ENCODE data around the gene THRA. TPM values are rescaled to one million over a fixed set of nuclear protein-coding genes. Genes with fewer than 3 reads are reported as not detected.
A peak's percentile ranks its signal among the peaks of the same experiment; 100 is the strongest.

The THRA gene, protein sequence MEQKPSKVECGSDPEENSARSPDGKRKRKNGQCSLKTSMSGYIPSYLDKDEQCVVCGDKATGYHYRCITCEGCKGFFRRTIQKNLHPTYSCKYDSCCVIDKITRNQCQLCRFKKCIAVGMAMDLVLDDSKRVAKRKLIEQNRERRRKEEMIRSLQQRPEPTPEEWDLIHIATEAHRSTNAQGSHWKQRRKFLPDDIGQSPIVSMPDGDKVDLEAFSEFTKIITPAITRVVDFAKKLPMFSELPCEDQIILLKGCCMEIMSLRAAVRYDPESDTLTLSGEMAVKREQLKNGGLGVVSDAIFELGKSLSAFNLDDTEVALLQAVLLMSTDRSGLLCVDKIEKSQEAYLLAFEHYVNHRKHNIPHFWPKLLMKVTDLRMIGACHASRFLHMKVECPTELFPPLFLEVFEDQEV
- total RNA-seq = 1 to 10 TPM; 8.4 TPM

DNA sequence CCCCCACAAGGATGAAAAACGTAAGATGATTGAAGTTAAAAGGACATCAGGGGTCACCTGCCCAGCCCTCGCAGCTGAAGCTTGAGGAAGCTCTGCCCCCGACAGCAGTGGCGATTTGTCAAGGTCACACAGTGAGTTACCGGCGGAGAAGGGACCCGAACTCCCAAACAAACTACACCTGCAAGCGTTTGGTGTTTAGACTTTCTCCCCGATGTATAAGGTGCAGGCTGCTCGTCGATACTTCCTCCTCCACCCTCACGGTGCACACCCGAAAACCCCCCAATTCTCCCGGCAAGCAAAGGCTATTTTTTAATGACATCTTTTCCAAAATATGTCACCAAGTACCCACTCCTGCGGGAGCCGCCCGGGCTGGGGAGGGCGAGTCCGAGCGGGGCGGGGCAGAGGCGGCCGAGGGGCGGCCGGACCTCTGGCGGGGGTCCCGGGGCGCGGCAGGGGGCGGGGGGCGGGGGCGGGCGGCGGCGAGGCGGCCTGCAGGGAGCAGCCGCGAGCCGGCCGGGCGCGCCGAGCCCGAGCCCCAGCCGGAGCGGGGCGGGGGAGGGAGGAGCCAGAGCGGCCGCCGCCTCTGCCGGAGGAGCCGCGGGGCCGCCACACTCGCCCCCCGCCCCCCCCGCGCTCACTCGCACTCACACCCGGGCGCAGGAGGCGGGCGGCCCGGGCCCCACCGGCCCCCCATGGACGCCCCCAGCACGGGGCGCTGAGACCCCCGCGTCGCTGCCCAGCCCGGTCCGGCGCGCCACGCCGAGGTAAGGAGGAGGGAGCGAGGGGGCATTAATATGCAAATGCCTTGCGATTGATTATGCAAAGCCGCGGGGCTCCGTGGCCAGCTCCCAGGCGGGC lies at the start of gene THRA:
THRA (plus strand) TSS at position 637 of the 858 bp plus-strand sequence. CDS start 11,524 bp downstream, outside the sequence.
- no peaks in the 10 kb centered on the region for H3K36me3 Mint-ChIP-seq (ENCODE audit: low read depth)
- ChIA-PET CTCF (interaction anchor here (0.6 to 5.0 kb wide), 13 partner anchors 9 to 106 kb away, joined by 3 to 60 read pairs (median 4); partner anchors contain the start of gene MED24), POLR2A (interaction anchor here (0.7 to 1.3 kb wide), 12 partner anchors 11 to 77 kb away, joined by 3 to 7 read pairs (median 3); partner anchors contain the start of gene CASC3)
- H3K4me3 Mint-ChIP-seq = peak within 1 kb of the TSS; percentile 78
- peak within 1 kb of the TSS; percentile 35 for H3K27ac Mint-ChIP-seq
- H3K4me1 Mint-ChIP-seq = peaks cover 35% of the 10 kb centered on the region
- H3K27me3 Mint-ChIP-seq = peaks cover 48% of the 10 kb centered on the region
- no peaks in the 10 kb centered on the region for H3K9me3 Mint-ChIP-seq
- peak; percentile 69 for DNase-seq

DNA sequence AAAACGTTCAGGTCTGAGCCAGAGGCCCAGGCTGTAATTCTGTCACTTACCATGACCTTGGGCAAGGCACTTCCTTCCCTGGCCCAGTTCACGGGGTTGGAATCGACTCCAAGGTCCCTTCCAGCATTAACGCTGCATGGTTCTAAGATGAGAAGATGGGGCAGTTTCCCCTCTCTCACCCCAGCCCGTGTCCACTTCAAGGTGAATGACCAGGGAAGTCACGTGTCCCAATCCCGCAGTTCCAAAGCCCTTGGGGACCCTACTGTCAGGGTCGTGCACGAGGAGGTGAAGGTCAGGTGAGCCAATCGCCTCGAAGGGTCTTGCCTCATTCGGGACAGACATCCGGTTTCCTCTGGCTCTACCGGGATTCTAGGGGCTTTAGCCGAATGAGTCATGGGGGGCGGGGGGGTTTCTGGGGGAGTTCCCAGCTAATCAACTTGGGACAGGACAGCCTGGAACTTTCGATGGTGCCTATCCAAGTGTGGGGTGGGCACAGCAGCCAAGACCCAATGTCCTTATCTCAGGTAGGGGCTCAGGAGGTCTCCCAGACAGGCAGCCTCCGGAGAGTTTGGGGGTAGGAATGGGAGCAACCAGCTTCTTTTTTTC lies 48.3 kb upstream of the THRA start:
- CTCF ChIA-PET = interaction anchor here (0.9 to 7.8 kb wide), 9 partner anchors 11 to 269 kb away, joined by 3 to 88 read pairs (median 9); partner anchors contain the start of gene PSMD3

DNA sequence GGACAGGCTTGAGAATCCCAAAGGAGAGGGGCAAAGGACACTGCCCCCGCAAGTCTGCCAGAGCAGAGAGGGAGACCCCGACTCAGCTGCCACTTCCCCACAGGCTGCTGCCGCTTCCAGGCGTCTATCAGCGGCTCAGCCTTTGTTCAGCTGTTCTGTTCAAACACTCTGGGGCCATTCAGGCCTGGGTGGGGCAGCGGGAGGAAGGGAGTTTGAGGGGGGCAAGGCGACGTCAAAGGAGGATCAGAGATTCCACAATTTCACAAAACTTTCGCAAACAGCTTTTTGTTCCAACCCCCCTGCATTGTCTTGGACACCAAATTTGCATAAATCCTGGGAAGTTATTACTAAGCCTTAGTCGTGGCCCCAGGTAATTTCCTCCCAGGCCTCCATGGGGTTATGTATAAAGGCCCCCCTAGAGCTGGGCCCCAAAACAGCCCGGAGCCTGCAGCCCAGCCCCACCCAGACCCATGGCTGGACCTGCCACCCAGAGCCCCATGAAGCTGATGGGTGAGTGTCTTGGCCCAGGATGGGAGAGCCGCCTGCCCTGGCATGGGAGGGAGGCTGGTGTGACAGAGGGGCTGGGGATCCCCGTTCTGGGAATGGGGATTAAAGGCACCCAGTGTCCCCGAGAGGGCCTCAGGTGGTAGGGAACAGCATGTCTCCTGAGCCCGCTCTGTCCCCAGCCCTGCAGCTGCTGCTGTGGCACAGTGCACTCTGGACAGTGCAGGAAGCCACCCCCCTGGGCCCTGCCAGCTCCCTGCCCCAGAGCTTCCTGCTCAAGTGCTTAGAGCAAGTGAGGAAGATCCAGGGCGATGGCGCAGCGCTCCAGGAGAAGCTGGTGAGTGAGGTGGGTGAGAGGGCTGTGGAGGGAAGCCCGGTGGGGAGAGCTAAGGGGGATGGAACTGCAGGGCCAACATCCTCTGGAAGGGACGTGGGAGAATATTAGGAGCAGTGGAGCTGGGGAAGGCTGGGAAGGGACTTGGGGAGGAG lies 47.5 kb upstream of the THRA start, which contains the start of gene CSF3:
CSF3 (plus strand) TSS at position 436 of the 993 bp plus-strand sequence; CDS start at position 471, 35 bp downstream.
- POLR2A ChIA-PET = interaction anchor here (0.6 to 1.1 kb wide), 2 partner anchors 11 to 51 kb away, joined by 4 read pairs; no protein-coding TSS in a partner anchor
- Mint-ChIP-seq H3K27me3 (peaks cover 7% of the 10 kb centered on the region), H3K27ac (no peak within 1 kb of the TSS), H3K36me3 (ENCODE audit: low read depth) (peaks cover 12% of the 10 kb centered on the region), H3K4me1 (peaks cover 7% of the 10 kb centered on the region), H3K9me3 (no peaks in the 10 kb centered on the region), H3K4me3 (no peak within 1 kb of the TSS)
- CTCF ChIA-PET = interaction anchor here (0.9 to 7.8 kb wide), 8 partner anchors 10 to 176 kb away, joined by 3 to 88 read pairs (median 7); partner anchors contain the start of gene PSMD3
- DNase-seq = no peak

More for the DNA sequence above, 48.3 kb upstream of the THRA start:
- no peak for DNase-seq
- no peak overlapping the region for H3K4me3 Mint-ChIP-seq
- H3K27ac Mint-ChIP-seq = no peak overlapping the region
- H3K27me3 Mint-ChIP-seq = peaks cover 7% of the 10 kb centered on the region
- POLR2A ChIA-PET = interaction anchor here (0.6 to 1.5 kb wide), 2 partner anchors 12 to 51 kb away, joined by 4 to 5 read pairs; no protein-coding TSS in a partner anchor
- peaks cover 5% of the 10 kb centered on the region for H3K36me3 Mint-ChIP-seq (ENCODE audit: low read depth)
- H3K4me1 Mint-ChIP-seq = peaks cover 9% of the 10 kb centered on the region
- H3K9me3 Mint-ChIP-seq = no peaks in the 10 kb centered on the region

DNA sequence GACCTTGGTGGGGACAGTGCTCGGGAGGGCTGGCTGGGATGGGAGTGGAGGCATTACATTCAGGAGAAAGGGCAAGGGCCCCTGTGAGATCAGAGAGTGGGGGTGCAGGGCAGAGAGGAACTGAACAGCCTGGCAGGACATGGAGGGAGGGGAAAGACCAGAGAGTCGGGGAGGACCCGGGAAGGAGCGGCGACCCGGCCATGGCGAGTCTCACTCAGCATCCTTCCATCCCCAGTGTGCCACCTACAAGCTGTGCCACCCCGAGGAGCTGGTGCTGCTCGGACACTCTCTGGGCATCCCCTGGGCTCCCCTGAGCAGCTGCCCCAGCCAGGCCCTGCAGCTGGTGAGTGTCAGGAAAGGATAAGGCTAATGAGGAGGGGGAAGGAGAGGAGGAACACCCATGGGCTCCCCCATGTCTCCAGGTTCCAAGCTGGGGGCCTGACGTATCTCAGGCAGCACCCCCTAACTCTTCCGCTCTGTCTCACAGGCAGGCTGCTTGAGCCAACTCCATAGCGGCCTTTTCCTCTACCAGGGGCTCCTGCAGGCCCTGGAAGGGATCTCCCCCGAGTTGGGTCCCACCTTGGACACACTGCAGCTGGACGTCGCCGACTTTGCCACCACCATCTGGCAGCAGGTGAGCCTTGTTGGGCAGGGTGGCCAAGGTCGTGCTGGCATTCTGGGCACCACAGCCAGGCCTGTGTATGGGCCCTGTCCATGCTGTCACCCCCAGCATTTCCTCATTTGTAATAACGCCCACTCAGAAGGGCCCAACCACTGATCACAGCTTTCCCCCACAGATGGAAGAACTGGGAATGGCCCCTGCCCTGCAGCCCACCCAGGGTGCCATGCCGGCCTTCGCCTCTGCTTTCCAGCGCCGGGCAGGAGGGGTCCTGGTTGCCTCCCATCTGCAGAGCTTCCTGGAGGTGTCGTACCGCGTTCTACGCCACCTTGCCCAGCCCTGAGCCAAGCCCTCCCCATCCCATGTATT lies 46.5 kb upstream of the THRA start:
- no peak overlapping the region for H3K27ac Mint-ChIP-seq
- H3K36me3 Mint-ChIP-seq (ENCODE audit: low read depth) = peaks cover 17% of the 10 kb centered on the region
- POLR2A ChIA-PET = interaction anchor here (1.1 kb wide), 1 partner anchor 10 kb away, joined by 4 read pairs; no protein-coding TSS in a partner anchor
- peaks cover 7% of the 10 kb centered on the region for H3K4me1 Mint-ChIP-seq
- DNase-seq = no peak
- H3K4me3 Mint-ChIP-seq = no peak overlapping the region
- H3K9me3 Mint-ChIP-seq = no peaks in the 10 kb centered on the region
- peaks cover 7% of the 10 kb centered on the region for H3K27me3 Mint-ChIP-seq
- CTCF ChIA-PET = interaction anchor here (0.6 to 7.8 kb wide), 7 partner anchors 9 to 547 kb away, joined by 3 to 88 read pairs (median 4); no protein-coding TSS in a partner anchor

DNA sequence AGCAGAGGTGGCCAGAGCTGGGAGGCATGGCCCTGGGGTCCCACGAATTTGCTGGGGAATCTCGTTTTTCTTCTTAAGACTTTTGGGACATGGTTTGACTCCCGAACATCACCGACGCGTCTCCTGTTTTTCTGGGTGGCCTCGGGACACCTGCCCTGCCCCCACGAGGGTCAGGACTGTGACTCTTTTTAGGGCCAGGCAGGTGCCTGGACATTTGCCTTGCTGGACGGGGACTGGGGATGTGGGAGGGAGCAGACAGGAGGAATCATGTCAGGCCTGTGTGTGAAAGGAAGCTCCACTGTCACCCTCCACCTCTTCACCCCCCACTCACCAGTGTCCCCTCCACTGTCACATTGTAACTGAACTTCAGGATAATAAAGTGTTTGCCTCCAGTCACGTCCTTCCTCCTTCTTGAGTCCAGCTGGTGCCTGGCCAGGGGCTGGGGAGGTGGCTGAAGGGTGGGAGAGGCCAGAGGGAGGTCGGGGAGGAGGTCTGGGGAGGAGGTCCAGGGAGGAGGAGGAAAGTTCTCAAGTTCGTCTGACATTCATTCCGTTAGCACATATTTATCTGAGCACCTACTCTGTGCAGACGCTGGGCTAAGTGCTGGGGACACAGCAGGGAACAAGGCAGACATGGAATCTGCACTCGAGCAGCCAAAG lies 45.2 kb upstream of the THRA start:
- DNase-seq = no peak
- H3K9me3 Mint-ChIP-seq = no peaks in the 10 kb centered on the region
- H3K4me3 Mint-ChIP-seq = no peak overlapping the region
- no peak overlapping the region for H3K27ac Mint-ChIP-seq
- H3K4me1 Mint-ChIP-seq = peaks cover 4% of the 10 kb centered on the region
- ChIA-PET CTCF (interaction anchor here (1.1 to 7.8 kb wide), 2 partner anchors 8 to 58 kb away, joined by 3 to 88 read pairs; no protein-coding TSS in a partner anchor), POLR2A (no interaction called here)
- no peaks in the 10 kb centered on the region for H3K27me3 Mint-ChIP-seq
- peaks cover 28% of the 10 kb centered on the region for H3K36me3 Mint-ChIP-seq (ENCODE audit: low read depth)

DNA sequence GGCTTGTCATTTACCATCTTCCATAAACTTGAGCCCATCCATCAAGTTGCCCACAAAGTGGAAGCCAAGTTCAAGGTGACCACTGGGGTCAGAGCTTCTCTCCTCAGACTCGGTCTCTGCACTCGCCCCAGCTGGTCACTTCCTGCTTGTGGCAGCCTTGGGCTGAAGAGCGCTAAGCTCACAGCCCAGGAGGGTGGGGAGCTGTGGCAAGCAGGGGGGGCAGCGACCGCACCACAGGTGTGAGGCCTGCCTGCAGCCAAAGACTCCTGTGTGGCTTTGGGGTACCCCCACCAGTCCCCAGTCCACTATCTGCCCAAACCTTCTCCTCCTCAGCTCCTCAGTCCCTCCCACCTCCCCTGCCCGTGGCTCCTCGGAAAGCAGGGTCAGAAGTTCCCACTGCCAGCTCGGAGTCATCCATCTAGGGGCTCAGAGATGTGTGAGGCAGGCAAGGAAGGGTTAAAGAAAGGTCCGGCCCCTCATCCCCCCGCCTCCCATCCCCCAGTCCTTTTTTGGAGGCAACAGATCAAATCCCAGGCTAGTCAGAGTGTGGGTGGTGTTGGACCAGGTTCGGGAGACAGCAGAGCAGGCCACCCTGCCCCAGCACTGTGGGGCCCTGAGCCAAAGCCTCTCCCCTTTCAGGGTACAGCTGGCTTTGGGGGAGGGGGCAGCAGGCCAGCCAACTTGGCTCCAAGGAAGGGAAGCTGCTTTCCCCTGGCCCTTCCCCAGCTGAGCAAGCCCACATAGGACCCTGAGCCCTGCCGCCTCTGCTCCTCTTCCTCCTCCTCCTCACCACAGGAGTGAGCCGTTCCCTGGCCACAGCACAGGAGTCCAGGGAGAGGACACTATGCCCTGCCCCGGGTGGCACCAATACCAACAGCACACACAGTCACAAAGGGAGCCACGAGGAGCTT lies 44.3 kb upstream of the THRA start:
- H3K9me3 Mint-ChIP-seq = no peaks in the 10 kb centered on the region
- no peak for DNase-seq
- no peak overlapping the region for H3K4me3 Mint-ChIP-seq
- peaks cover 28% of the 10 kb centered on the region for H3K36me3 Mint-ChIP-seq (ENCODE audit: low read depth)
- H3K27me3 Mint-ChIP-seq = no peaks in the 10 kb centered on the region
- H3K4me1 Mint-ChIP-seq = peaks cover 4% of the 10 kb centered on the region
- POLR2A ChIA-PET = no interaction called here
- CTCF ChIA-PET = interaction anchor here (7.8 kb wide), 1 partner anchor 7 kb away, joined by 88 read pairs; no protein-coding TSS in a partner anchor
- H3K27ac Mint-ChIP-seq = no peak overlapping the region

DNA sequence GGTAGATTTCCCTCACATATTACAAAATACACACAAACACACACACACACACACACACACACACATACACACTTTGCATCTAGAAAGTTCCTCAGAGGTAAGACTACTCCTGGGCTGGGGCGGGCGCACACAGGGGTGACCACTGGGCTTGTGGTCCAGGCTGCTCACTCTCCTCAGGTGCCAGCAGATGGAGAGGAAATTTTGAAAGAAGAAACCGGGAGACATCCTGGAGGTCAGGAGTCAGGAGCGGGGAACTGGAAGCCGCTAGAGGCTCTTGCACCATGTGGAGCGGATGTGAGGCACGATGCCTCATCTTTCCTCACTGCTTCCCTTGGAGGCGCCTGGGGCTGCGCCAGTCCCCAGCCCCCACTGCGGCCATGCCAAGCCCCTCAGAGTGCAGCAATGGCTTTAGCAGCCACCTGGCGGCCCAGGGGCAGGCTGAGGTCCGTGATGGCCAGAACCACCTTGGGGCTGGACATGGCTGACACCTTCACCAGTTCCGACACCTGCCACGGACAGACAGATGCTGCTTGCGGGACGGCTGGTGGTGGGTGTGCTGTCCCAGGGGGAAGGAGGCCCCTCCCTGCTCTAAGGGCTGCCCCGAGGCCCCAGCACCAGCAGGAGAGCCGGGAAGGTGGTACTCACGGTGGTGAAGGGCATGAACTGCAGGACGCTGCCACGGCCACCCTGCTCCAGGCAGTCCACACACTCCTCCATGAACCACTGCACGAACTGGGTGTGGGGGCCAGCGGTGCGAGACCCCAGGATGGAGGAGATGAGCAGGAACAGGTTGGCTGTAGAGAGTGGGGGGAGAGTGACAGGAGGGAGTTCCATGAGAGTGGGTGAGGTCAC lies 43.4 kb upstream of the THRA start:
- no peak for DNase-seq
- CTCF ChIA-PET = no interaction called here
- Mint-ChIP-seq H3K36me3 (ENCODE audit: low read depth) (peaks cover 28% of the 10 kb centered on the region), H3K27me3 (no peaks in the 10 kb centered on the region), H3K27ac (no peak overlapping the region), H3K9me3 (no peaks in the 10 kb centered on the region), H3K4me3 (no peak overlapping the region), H3K4me1 (no peaks in the 10 kb centered on the region)
- POLR2A ChIA-PET = no interaction called here

DNA sequence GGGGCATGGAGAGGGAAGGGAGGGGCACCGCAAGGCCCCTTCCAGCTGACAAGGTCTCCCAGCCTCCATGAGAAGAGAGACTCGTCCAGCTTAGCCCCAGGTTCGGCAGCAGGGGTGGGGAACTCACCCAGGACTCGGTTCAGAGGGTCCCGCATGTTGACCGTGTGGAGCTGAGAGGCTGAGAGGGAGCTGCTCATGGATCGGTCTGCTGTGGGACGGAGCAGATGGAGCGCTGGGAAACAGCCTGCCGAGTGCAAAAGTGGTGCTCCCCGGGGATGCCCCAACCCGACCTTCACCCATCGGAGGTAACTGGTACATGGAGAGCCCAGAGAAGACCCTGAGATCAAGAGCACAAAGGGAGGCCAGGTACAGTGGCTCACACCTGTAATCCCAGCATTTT lies 42.6 kb upstream of the THRA start:
- POLR2A ChIA-PET = no interaction called here
- no peak for DNase-seq

DNA sequence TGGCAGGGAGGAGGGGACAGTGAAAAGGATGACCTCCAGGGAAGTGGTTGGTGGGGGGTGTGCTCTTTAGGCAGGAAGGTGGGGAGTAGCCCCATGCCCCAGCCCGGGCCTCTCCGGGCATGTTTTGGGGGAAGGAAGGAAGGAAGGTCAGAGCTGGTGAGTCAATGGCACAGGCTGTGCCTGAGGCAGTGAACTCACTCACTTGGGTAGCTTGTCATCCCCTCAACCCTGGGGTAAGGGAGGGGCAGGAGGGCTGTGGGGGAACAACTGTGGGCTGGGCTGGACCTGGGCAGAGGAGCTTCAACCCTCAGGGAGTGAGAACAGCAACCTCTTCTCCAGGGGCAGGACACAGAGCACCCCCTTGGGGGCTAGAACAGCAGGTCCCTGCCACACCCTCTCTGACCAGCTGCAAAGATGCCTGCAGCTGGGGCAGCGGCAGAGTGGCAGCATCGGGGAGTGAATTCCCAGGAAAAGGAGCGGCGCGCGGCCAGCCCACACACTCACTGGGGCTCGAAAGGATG lies 41.3 kb upstream of the THRA start:
- ChIA-PET POLR2A (interaction anchor here (0.9 to 1.4 kb wide), 2 partner anchors 8 to 102 kb away, joined by 3 read pairs; no protein-coding TSS in a partner anchor), CTCF (interaction anchor here (1.2 kb wide), 1 partner anchor 92 kb away, joined by 3 read pairs; no protein-coding TSS in a partner anchor)
- no peak overlapping the region for H3K4me3 Mint-ChIP-seq
- H3K27me3 Mint-ChIP-seq = no peaks in the 10 kb centered on the region
- peaks cover 17% of the 10 kb centered on the region for H3K4me1 Mint-ChIP-seq
- H3K27ac Mint-ChIP-seq = peak overlapping the region; percentile 7
- DNase-seq = no peak
- H3K9me3 Mint-ChIP-seq = no peaks in the 10 kb centered on the region
- H3K36me3 Mint-ChIP-seq (ENCODE audit: low read depth) = peaks cover 44% of the 10 kb centered on the region

More for the DNA sequence above, 42.6 kb upstream of the THRA start:
- CTCF ChIA-PET = no interaction called here
- H3K4me3 Mint-ChIP-seq = no peak overlapping the region
- H3K9me3 Mint-ChIP-seq = no peaks in the 10 kb centered on the region
- peaks cover 31% of the 10 kb centered on the region for H3K36me3 Mint-ChIP-seq (ENCODE audit: low read depth)
- H3K4me1 Mint-ChIP-seq = peaks cover 4% of the 10 kb centered on the region
- no peak overlapping the region for H3K27ac Mint-ChIP-seq
- H3K27me3 Mint-ChIP-seq = no peaks in the 10 kb centered on the region

Measured in activated CD4-positive, alpha-beta memory T cell treated with anti-CD3 and anti-CD28 coated beads, Interleukin-2, amount 10 ng/mL, durations not matched to agents 7 days and 5 days (primary cell).